Mucosa of rectum (tissue), 2 donors: ENCODE results near the gene PRKG1.

Experiments
- H3K27ac ChIP-seq, 2 donors: one replicate each; pipeline ENCODE4 v1.7.0; 2013; ENCODE audit warnings: inconsistent platforms in 2 of 2, low read depth in 2 of 2, low read length in 2 of 2
- H3K27me3 ChIP-seq, 2 donors: one replicate each; pipeline ENCODE4 v1.7.0; 2013; ENCODE audit warnings: low read length in 2 of 2; ENCODE audit not compliant: control insufficient read depth in 2 of 2, insufficient read depth in 2 of 2
- H3K36me3 ChIP-seq, 2 donors: one replicate each; pipeline ENCODE4 v1.7.0; 2013; ENCODE audit warnings: low read length in 2 of 2; ENCODE audit not compliant: control insufficient read depth in 2 of 2, insufficient read depth in 2 of 2
- H3K4me1 ChIP-seq, 2 donors: one replicate each; pipeline ENCODE4 v1.7.0; 2013; ENCODE audit warnings: low read length in 2 of 2, mild to moderate bottlenecking in 1 of 2; ENCODE audit not compliant: control insufficient read depth in 2 of 2, insufficient read depth in 2 of 2
- H3K4me3 ChIP-seq, 2 donors: one replicate each; pipeline ENCODE4 v1.7.0; 2013; ENCODE audit warnings: low read length in 2 of 2
- H3K9ac ChIP-seq, 2 donors: one replicate each; pipeline ENCODE4 v1.7.0; 2013; ENCODE audit warnings: low read length in 2 of 2, low read depth in 1 of 2, mild to moderate bottlenecking in 1 of 2
- H3K9me3 ChIP-seq, 2 donors: one replicate each; pipeline ENCODE4 v1.7.0; 2013; ENCODE audit warnings: low read length in 2 of 2; ENCODE audit not compliant: control insufficient read depth in 2 of 2
- donor health status: healthy.
- donor health status: Normal muscosa, but diverticular disease.

Gene PRKG1

DNA sequence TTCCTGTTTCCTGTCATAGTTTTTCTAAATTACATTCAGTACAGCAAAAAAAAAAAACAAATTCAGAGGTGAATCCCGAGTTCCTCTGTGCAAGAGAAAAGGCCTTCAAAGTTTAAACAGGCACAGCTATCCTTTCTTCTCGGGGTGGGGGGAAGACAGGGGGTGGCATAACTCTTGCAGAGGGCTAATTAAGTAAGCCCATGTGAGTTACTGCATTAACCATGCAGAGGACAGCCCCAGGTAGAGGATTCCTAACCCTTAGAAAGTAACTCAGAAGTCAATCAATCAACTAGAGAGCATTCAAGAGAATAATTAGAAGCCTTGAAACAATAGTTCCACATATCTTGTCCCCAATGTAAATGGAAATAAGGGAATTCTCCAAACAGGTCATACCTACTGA lies 454.2 kb downstream of the PRKG1 start:
- Histone ChIP-seq H3K36me3 (no peaks in the 10 kb centered on the region), H3K9me3 (no peaks in the 10 kb centered on the region), H3K9ac (no peak overlapping the region), H3K27me3 (no peaks in the 10 kb centered on the region), H3K27ac (no peak overlapping the region), H3K4me1 (no peaks in the 10 kb centered on the region), H3K4me3 (no peak overlapping the region)

- H3K9ac ChIP-seq: no peak overlapping the region
- H3K27ac ChIP-seq: no peak overlapping the region
- no peaks in the 10 kb centered on the region for H3K9me3 ChIP-seq
- no peaks in the 10 kb centered on the region for H3K27me3 ChIP-seq
- H3K4me3 ChIP-seq: no peak overlapping the region
- H3K36me3 ChIP-seq: no peaks in the 10 kb centered on the region
- no peaks in the 10 kb centered on the region for H3K4me1 ChIP-seq
Measured at GRCh38 chr10:51530541-51530940, 456.3 kb downstream of the PRKG1 start.

DNA sequence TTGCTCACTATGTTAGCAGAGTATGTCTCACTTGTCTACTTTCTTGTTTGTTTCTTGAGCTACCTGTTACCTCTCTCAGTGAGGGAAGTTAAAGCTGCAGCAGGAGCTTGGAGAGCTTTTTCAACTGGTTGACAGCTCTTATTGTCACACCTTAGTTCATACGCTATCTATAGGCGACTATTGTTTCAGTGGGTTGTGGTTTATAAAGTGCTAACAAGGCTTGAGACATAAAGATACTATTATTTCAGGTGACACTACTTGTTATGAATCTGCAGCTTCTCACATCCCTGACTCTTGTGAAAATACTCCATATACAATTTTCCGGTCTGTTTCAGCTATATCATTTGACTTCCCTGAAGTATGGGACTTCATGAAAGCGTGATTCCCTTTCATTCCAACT lies 457.8 kb downstream of the PRKG1 start:
- Histone ChIP-seq H3K4me1 (no peaks in the 10 kb centered on the region), H3K36me3 (no peaks in the 10 kb centered on the region), H3K27ac (no peak overlapping the region), H3K9ac (no peak overlapping the region), H3K27me3 (no peaks in the 10 kb centered on the region), H3K4me3 (no peak overlapping the region), H3K9me3 (no peaks in the 10 kb centered on the region)

- Histone ChIP-seq H3K4me1 (no peaks in the 10 kb centered on the region), H3K27me3 (no peaks in the 10 kb centered on the region), H3K9me3 (no peaks in the 10 kb centered on the region), H3K9ac (no peak overlapping the region), H3K4me3 (no peak overlapping the region), H3K27ac (no peak overlapping the region), H3K36me3 (no peaks in the 10 kb centered on the region)
Measured at GRCh38 chr10:51542853-51543252, 468.6 kb downstream of the PRKG1 start.

DNA sequence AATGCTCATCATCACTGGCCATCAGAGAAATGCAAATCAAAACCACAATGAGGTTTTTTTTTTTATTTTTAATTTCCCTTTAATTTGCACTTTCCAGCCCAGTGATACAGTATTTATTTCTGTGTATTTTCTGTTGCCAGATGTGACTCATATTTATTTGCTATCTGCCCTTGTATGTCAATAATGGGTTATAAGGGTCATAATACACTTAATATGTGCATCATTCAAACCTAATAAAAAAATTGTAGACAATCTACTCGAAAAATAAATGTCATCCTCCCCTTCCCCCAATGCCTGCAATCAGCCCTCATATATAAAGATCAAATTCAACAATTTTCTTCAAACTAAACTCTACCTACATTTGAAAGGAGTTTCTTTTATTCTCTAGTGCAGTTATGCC lies 470.6 kb downstream of the PRKG1 start:
- Histone ChIP-seq H3K4me3 (no peak overlapping the region), H3K27ac (no peak overlapping the region), H3K36me3 (no peaks in the 10 kb centered on the region)

DNA sequence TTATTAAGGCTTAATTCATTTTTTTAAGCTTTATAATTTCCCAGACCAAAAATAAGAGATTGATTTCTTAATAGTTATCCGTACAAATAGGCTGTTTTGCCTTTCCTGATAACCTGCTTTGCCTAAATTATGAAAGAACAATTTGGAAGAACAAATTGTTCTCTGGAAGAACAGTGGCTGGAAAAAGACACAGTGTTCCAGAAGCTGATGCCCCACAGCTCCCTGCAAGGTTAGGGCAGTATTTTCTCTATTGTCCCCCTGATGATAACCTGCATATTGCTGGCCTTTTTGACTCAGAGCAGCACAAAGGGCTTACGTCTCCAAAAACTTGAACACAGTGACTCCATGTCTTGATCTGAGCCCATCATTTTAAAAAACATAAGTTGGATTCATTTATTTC lies 473.7 kb downstream of the PRKG1 start:
- Histone ChIP-seq H3K4me3 (no peak overlapping the region), H3K9ac (no peak overlapping the region), H3K27me3 (no peaks in the 10 kb centered on the region), H3K27ac (no peak overlapping the region), H3K4me1 (no peaks in the 10 kb centered on the region), H3K9me3 (no peaks in the 10 kb centered on the region), H3K36me3 (no peaks in the 10 kb centered on the region)

More for the DNA sequence above, 470.6 kb downstream of the PRKG1 start:
- H3K9ac ChIP-seq: no peak overlapping the region
- no peaks in the 10 kb centered on the region for H3K27me3 ChIP-seq
- no peaks in the 10 kb centered on the region for H3K9me3 ChIP-seq
- H3K4me1 ChIP-seq: no peaks in the 10 kb centered on the region

DNA sequence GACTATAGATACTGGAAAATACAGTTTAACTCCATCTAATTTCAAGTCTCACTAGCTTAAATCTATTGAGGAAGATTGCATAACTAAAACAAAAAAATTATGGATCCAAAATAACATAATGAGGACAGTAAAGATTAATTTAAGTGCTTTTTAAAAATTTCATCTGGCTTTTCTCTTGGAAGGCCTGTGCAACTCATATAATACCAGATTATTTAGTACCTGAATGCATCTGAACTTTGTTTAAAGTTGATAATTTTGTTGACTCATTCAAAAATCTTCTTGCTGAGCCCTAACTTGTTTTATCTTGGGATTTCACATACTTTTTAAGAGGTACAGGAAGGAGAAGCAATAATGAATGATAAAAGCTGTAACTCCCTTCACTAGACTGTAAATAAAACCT lies 478.6 kb downstream of the PRKG1 start:
- Histone ChIP-seq H3K9me3 (no peaks in the 10 kb centered on the region), H3K9ac (no peak overlapping the region), H3K4me3 (no peak overlapping the region), H3K36me3 (no peaks in the 10 kb centered on the region), H3K27ac (no peak overlapping the region), H3K4me1 (no peaks in the 10 kb centered on the region), H3K27me3 (no peaks in the 10 kb centered on the region)

DNA sequence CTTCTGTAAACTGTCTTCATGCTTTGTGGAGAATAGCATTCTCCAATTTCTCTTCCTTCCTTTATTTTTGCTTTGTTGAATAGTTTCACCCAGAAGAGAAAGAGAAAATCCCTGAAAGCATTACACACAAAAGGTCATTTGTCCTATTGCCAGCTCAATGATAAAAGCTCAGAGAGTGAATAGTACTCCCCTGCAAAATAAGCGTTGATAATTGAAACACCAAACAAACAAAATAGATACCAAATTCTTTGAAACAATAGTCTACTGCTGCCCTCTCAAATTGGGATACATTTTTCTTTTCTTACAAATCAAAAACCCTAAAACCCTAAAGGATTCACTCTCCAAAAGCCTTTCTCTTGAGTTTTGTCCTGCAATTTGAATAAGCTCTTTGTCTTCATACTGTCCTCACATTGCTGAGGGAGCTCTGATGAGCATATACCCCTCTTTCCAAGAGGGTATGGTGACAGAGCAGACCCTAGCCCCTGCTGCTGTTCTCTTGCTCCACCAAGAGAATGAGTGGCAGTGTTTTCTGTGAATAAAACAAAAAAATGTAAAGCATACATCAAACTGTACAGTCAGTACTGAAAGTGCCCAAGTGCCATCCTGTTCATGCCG lies 490.7 kb downstream of the PRKG1 start:
- Histone ChIP-seq H3K27ac (no peak overlapping the region), H3K27me3 (no peaks in the 10 kb centered on the region), H3K36me3 (no peaks in the 10 kb centered on the region), H3K4me3 (no peak overlapping the region), H3K4me1 (no peaks in the 10 kb centered on the region), H3K9ac (no peak overlapping the region), H3K9me3 (no peaks in the 10 kb centered on the region)

DNA sequence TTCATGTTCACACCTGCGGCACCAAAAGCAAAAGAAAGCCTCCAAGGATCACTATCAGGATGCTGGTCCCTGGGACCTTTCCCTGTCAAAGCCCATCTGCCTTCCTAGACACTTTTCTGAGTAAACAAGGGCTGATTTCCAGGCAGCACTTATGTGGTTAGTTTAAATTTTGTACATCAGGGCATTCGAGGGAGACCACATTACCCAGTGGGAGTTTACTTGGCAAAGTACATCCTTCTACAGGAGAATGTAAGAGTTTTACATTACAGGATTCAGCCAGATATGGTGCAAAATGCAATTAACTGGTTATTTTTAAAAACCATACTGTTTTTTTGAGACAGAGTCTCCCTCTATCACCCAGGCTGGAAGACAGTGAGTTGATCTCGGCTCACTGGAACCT lies 493.0 kb downstream of the PRKG1 start:
- H3K4me1 ChIP-seq: no peaks in the 10 kb centered on the region
- no peaks in the 10 kb centered on the region for H3K27me3 ChIP-seq
- no peaks in the 10 kb centered on the region for H3K36me3 ChIP-seq
- H3K27ac ChIP-seq: no peak overlapping the region
- H3K9ac ChIP-seq: no peak overlapping the region
- no peak overlapping the region for H3K4me3 ChIP-seq
- no peaks in the 10 kb centered on the region for H3K9me3 ChIP-seq

GRCh38 chr10:51569467-51569866 lies 495.2 kb downstream of the PRKG1 start:
- Histone ChIP-seq H3K27ac (no peak overlapping the region), H3K9me3 (no peaks in the 10 kb centered on the region), H3K27me3 (no peaks in the 10 kb centered on the region), H3K9ac (no peak overlapping the region), H3K4me1 (no peaks in the 10 kb centered on the region), H3K36me3 (no peaks in the 10 kb centered on the region), H3K4me3 (no peak overlapping the region)
